ENCODE measurements around the gene SCYGR1.
"Not testable (repeated sequence)": the region's sequence is repeated elsewhere in the genome, so short reads cannot be mapped to it uniquely, and the experiment has no call there.

Gene SCYGR1

DNA sequence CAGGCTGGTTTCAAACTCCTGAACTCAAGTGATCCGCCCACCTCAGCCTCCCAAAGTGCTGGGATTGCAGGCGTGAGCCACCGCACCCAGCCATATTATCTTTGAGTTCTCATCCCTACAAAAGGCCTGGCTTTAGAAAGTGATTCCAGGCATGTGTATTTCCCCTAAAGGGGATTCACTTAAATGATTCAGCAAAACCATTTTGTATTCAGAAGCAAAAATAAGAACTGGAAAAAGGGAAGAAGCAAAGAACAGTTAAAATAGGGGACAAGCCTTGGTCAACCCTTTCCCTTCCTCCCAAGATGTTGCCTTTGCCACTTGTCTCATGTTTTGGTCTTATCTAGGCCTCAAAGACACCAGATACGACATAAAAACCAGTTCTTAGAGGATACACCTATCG is 19.2 kb downstream of the SCYGR1 start:
- no peak for DNase-seq

- DNase-seq = no peak
Observed at GRCh38 chr2:227367427-227367795, 20.3 kb downstream of the SCYGR1 start.

GRCh38 chr2:227366769-227367426 is 20.9 kb downstream of the SCYGR1 start:
- DNase-seq = no peak

- no peak for DNase-seq
Observed at GRCh38 chr2:227365833-227366232, 21.9 kb downstream of the SCYGR1 start.

DNA sequence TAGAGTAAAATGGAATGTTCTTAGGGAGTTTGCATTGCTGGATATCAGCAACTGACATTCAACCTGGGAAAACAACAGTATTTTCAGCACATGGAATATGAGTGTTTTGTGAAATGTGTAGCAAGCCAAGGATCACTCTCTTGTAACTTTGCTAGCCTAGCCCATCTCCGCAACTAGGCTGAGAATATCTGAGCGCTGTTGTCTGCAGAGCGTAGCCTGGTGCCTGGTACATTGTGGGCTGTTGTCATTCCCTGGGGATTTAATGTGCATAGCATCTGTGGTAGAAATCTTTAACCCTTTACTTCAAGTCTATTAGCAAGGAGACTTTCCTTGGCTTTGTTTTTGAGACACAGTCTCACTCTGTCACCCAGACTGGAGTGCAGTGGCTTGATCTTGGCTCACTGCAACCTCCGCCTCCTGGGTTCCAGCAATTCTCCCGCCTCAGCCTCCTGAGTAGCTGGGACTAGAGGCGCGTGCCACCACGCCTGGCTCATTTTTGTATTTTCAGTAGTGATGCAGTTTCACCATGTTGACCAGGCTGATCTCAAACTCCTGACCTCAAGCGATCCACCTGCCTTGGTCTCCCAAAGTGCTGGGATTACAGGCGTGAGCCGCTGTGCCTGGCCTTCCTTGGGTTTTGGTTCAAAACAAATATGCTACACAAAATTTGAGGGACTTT is 23.0 kb downstream of the SCYGR1 start:
- DNase-seq = not testable (repeated sequence)

DNA sequence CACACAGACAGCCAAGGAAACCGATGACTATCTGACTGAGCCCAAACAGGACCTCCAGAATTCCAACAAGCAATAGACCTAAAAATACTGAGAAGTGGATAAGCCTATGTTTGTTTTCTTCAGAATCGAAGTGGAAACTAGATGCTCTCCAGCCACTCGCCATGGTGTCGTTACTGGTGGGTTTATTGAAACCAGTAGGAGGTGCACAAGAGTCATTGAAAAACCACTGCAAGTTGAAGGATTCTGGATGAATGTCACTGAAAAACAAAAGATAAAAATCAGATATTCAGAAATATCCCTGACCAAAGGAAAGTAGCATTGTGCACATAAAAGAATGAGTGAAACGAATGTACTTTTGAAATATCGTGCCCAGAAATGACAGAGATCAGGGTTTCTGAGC is 24.0 kb downstream of the SCYGR1 start:
- DNase-seq = no peak

DNA sequence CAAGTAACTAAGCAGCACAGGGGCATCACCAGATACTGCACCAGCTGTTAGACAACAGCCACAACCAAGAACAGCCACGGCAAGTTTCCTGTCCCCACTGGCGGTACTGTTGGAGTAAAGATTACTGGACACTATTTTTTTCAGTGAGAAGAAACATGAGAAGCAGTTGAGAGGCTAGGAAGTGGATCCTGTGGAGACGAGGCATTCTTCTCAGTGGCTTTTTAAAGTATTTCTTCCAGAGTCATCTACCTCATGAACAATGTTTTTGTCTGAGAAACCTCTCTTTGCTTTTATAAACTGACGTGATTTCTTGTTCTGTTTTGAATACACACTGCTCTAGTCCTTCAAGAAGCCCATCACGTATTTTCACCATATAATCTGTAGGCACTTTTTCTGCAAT is 27.4 kb downstream of the SCYGR1 start:
- DNase-seq = no peak

DNA sequence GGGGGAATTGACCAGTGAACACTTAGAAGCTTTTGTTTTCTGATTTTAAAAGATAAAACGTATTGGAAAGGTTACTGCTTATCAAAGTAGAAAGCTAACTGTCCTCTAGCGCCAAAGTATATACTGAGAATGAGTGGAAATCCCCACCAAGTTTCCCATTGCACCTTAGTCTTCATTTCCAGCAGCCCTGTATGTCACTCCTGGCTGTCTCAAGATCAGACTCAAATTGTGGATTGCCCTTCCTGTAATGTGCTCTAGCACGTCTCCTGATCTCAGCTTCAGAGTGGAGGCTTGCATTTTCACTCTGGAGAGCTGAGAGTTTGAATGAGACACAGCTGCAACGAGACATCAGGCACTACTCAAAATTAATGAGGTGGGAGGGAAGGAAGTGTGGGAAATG is 36.1 kb downstream of the SCYGR1 start:
- DNase-seq = no peak

DNA sequence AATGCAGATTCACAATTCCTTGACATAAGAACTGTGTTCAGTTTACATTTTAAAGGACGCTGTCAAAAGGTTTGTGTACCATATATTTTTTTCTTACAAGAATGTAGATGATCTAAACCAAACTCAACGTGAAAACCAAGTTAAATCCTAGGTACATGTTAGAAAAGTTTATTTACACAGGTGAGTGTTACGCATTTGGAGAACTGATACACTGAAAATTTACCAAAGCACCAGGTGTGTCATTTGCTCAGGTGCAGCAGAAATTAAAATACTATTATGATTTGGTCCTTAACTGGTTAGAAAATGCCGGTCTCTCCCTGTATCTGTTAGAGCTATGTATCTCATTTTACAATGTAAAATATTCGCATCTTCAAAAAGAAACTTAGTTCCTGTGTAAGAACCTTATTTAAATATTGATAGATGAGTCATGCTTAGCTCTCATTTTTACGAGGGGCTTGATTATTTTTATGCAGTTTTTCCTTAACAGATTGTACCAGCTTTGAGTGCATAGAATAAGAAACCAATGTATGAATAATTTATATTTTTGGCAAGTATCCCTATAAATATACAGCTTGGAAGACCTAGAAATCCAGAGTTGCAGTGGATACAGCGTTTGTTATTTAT is 37.6 kb downstream of the SCYGR1 start:
- DNase-seq = no peak

- DNase-seq = no peak
Observed at GRCh38 chr2:227348324-227348723, 39.4 kb downstream of the SCYGR1 start.

DNA sequence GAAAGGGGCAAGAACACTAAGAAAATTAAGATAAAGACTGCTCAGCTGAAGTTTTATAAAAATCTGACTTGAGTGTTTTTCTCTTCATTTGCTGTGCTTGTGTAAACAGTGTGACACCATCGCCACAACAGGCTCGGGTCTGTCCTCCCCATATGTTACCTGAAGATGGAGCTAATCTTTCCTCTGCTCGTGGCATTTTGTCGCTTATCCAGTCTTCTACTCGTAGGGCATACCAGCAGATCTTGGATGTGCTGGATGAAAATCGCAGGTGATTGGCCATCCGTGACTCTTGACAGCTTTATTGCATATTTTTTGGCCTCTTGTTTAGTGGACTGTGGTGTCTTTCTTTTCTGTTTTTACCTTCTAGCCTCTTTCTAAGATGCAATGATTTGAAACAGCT is 40.6 kb downstream of the SCYGR1 start:
- DNase-seq = no peak

DNA sequence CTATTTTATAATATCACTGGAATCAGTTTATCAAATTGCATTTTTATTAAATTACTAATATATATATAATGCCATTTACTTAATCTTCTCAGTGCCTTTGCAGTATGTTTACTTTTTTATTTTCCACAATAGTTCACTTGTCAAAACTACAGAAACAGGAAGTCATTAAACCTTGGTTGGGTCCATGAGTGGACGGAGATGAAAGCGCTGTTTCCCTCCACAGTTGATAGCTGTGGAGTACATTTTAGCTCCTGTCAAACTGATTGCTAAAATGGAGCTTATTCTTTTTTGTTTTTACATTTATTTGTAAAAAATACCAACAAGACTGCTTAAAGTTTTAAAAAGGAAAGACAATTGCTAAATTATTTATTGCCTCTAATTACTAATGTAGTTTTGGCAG is 43.5 kb downstream of the SCYGR1 start:
- no peak for DNase-seq

DNA sequence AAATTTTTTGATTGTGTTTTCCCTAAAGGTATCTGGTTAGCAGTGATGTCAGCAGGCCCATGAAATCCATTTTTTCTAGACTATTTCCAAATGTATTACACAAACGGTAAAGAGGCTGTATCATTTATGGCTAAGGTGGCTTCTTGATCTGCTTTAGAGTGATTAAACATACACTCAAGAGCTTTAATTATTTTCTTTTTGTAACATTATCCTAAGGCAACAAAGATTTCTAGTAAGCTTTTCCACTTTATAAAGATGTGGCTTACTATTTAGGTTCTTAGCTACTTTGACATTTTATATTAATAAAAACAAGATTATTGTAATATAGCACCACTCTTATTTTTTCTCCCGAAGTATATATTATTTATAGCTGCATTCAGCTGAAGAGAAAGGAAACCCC is 46.2 kb downstream of the SCYGR1 start:
- no peak for DNase-seq

- no peak for DNase-seq
Observed at GRCh38 chr2:227340106-227340505, 47.6 kb downstream of the SCYGR1 start.

DNA sequence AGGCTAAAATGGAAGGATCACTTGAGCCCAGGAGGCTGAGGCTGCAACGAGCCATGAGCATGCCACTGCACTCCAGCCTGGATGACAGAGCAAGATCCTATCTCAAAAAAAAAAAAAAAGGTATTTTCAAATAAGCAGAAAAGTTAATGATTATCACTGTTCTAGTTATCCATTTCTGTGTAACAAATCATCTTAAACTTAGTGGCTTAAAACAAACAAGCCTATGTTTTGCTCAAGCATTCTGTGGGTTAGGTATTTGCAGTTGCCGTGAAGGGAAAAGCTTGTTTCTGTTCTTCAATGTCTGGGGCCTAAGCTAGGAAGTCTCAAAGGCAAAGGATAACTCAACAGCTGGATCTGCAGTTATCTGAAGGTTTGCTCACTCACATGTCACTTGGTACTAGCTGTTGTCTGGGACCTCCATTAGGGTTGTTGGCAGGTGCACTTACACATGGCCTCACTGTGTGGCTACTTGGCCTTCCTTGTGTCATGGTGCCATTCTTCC is 48.6 kb downstream of the SCYGR1 start:
- no peak for DNase-seq
